Activated CD4-positive, CD25-positive, alpha-beta regulatory T cell (primary cell): Measurements from ENCODE around the gene CCL13.

Experiments
- DNase-seq, 4 experiments: peaks; one replicate each; lab custom pipeline; 2025; lab: John Stamatoyannopoulos, UW

Gene CCL13

DNA sequence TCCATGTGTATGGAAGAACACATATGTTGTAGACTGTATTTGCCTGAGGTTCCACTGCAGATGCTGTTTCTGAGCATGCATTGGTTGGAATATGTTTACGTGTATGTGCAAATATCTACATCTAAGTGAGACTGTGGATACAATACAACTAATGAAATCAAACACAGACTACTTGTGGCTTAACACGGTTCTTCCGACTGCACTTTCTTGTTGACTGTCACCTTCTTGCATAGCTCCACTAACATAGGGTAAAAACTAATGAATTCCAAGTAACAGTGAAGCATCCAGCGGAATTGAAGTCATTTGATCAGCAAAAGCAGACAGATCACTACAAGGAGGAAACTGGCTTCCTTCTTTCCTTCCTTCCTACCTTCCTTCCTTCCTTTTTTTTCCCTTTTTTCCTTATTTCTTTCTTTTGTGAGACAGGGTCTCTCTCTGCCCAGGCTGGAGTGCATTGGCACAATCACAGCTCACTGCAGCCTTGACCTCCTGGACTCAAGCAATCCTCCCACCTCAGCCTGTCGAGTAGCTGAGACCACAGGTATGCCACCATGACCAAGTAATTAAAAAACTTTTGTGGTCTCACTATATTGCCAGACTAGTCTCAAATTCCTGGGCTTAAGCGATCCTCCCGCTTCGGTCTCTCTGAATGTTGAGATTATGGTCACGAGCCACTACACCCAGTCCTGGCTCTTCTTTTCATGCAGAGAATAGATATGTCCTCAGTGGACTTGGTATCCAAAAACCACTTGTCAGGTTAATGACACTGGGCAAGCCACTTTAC, 28.7 kb downstream of the CCL13 start:
- no peak for DNase-seq

- no peak for DNase-seq
These were observed 30.0 kb downstream of the CCL13 start for GRCh38 chr17:34386343-34386696.

DNA sequence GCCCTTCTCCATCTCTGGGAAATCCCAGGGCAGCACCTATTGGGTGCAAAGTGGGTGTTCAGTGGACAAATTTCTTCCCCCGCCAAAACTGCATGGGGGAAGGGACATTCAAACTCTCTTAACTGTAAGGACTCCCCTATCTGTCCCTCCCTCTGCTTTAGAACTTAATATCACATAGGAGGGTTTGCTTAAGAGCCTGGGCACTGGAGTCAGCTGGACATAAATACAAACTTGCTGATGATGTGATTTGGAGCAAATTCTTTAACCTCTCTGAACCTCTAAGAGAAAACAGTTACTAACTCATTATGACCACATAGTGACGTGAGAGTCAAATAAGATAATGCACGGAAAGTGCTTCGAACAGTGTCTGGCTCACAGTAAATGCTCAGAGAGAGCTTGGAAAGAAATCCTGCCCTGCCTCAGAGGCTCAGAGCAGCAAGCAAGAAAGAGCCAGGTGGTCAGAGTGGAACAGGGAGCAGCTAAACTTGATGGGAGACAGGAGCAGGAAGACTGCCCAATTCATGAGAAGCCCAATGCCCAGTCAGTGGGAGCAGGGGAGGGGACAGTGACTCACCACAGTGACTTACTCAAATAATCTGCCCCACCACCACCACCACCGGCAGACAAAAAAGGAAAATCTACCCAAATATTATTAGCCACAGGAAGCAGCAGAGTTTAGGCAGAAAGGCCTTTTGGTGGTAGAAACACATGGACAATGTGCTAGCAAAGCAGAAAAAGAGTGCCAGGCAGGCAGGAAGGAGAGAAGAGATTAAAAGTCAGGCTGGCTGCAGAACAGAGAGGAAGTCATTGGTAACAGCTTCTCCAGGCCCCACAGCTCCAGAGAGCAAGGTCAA, 30.6 kb downstream of the CCL13 start:
- DNase-seq = no peak

DNA sequence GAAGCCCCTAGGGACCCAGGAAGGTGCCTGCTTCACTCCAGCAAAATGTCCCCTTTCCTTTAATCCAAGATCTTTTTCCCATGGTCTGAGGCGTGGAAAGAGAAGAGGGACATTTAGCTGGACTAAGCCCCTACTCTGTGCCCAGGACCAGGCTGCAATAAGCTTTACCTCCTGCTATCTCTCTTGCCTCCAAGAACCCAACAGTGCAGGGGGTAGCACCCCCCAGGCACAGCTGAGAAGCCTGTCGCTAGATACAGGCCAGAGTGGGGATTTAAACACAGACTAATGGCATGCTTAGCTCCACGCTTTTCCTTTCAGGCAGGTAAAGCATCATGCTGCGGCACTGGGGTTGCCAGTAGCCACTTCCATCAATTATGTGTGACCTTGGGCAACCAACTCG, 31.3 kb downstream of the CCL13 start:
- no peak for DNase-seq

GRCh38 chr17:34389126-34389750, 33.0 kb downstream of the CCL13 start:
- no peak for DNase-seq

- no peak for DNase-seq
These were observed 34.4 kb downstream of the CCL13 start for GRCh38 chr17:34390649-34391048.

- no peak for DNase-seq
These were observed 35.0 kb downstream of the CCL13 start for GRCh38 chr17:34391241-34391640.

DNA sequence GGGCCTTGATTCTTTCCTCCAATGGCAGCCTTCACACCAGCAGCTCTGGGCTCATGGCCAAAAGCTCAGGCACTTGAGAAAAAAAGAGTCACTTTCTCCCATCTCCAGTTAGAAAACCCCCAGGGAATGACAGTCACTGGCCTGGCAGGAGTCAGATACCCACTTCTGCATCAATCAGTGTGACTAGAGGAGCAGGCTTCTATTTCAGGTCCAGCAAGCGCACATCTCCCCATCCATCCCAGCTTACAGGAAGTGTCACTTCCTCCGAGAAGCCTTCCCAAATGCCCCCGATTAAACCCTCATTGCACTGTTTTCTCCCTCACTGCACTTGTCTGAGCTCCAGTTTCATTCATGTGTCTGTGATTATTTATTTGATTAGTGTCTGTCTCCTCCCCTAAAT, 37.1 kb downstream of the CCL13 start:
- DNase-seq = no peak

DNA sequence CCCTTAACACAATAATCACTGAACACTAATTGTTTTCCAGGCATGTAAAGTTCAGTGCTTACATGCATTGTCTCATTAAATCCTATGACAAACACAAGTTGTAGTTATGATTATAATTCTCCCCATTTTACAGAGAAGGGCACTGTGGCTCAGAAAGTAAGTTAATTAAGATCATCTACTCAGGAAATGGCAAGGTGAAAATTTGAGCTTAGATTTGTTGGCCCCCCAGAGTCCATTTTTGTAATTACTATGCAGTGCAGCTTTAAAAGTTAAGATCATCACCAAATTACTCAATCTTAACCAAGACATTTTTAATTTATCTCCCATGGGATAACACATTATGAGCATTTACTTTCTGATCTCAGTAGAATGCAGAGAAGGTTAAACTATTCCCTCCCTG, 41.0 kb downstream of the CCL13 start:
- no peak for DNase-seq

DNA sequence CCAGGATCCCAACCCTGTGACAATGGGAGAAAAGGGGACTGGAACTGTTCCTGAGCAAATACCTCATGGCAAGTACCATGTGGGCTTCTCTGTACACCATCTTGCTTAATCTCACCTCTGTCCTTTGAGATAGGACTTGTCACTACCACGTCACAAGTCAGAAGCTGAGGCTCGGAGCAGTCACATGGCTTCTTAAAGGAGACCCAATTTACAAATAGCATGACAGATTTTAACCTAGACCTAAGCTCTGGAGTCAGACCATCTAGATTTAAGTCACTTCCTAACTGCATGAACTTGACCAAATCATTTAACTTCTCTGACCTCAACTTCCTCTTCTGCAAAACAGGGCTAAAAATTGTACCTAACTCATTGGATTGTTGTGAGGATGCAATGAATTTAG, 42.7 kb downstream of the CCL13 start:
- DNase-seq = no peak

DNA sequence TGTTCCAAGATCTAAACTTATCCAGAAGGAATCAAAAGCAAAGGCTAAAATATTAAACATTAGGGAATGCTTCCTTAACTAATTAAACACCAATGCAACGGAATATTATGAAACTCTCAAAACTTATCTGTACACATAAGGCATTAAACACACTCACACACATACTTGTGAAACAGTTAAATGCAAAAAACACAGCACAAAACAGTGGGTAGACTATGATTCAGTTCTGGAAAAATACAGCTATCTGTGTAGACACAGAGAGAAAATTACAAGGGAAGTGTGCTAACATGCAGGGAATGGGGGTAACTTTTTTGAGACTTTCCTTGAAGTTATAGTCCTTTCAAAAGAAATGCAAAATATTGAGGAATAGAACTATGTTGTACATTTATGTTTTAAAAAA, 43.4 kb downstream of the CCL13 start:
- DNase-seq = no peak

DNA sequence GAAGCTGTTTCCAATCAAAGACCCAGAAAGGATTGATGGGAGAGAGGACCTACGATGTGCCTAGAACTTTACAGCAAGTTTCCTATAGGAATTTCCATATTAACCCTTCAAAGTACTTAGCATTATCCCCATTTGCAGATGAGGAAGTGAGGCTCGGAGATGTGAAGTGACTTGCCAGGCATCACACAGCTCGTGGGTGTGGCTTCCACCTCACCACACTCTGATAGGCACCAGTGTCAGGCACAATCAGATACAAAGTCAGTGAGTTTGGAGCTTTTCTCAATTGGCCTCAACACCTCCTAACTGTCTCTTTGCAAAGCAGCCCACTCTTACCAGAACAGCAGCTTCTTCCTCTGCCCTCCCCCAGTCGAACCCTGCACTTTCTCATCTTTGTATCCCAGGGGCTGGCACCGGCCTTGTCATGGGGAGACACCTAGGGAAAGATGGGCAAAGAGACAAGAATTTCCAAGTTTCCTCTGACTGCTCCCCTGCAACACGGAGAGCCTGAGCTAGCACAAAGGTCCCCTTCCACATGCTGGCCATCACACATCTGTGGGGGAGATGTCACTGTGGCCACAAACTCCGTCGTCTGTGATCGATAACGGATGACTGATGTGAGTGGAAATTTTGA, 44.1 kb downstream of the CCL13 start:
- DNase-seq = no peak

GRCh38 chr17:34401165-34401564, 44.9 kb downstream of the CCL13 start:
- no peak for DNase-seq

GRCh38 chr17:34403006-34403405, 46.7 kb downstream of the CCL13 start:
- DNase-seq = no peak

DNA sequence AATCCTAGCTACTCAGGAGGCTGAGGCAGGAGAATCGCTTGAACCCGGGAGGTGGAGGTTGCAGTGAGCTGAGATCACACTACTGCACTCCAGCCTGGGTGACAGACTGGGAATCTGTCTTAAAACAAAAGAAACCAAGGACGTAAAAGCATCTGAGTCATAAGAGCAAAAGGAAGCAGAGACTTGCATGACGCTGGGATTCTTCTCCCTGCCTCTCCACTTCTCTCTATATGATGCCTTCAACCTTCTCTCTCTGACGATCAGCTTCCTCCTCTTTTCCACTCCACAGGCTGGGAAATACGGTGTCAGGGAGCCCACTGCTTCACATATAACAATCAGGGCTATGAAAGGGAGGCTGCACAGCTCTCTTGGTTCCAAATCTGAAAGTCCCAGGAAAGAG, 49.9 kb downstream of the CCL13 start:
- DNase-seq = no peak
